SK-N-SH treated with all-trans-retinoic acid at 6 μM for 48 hours (cell line): Measurements from ENCODE around the gene B4GALT7.

Source experiments
- ARNTL ChIP-seq: fragments of 450-650 bp; formaldehyde crosslinking; IDR thresholded peaks from 2 replicates; pipeline ENCODE4 v1.5.0; 2020; ENCODE audit warnings: low read depth, mild to moderate bottlenecking, moderate library complexity, borderline replicate concordance
- CSDC2 ChIP-seq: fragments of 250-450 bp; sonication (Bioruptor Pico); IDR thresholded peaks from 2 replicates; pipeline ENCODE4 v1.5.0; 2020; ENCODE audit warnings: mild to moderate bottlenecking, moderate library complexity
- ESRRG ChIP-seq: fragments of 250-450 bp; sonication (Bioruptor Pico); IDR thresholded peaks from 2 replicates; pipeline ENCODE4 v1.6.1; 2021; ENCODE audit warnings: mild to moderate bottlenecking
- GLIS3 ChIP-seq: fragments of 250-450 bp; sonication (Bioruptor Pico); IDR thresholded peaks from 2 replicates; pipeline ENCODE4 v1.5.0; 2020; ENCODE audit warnings: mild to moderate bottlenecking, moderate library complexity
- PPARA ChIP-seq: fragments of 250-450 bp; sonication (Bioruptor Pico); IDR thresholded peaks from 2 replicates; pipeline ENCODE4 v1.5.0; 2020; ENCODE audit warnings: mild to moderate bottlenecking, borderline replicate concordance
- RARB ChIP-seq: fragments of 250-450 bp; sonication (Bioruptor Pico); IDR thresholded peaks from 2 replicates; pipeline ENCODE4 v1.8.0; 2021; ENCODE audit warnings: mild to moderate bottlenecking, moderate library complexity
- ZNF565 ChIP-seq: fragments of 450-650 bp; formaldehyde crosslinking; conservative IDR thresholded peaks from 2 replicates; pipeline ENCODE4 v1.5.0; 2020; ENCODE audit warnings: low read depth, mild to moderate bottlenecking, moderate library complexity
- TF ChIP-seq, protein P1 (sequence below): fragments of 250-450 bp; sonication (Bioruptor Pico); IDR thresholded peaks from 2 replicates; pipeline ENCODE4 v1.5.1; 2020; ENCODE audit warnings: low read depth, mild to moderate bottlenecking, moderate library complexity

DNA sequence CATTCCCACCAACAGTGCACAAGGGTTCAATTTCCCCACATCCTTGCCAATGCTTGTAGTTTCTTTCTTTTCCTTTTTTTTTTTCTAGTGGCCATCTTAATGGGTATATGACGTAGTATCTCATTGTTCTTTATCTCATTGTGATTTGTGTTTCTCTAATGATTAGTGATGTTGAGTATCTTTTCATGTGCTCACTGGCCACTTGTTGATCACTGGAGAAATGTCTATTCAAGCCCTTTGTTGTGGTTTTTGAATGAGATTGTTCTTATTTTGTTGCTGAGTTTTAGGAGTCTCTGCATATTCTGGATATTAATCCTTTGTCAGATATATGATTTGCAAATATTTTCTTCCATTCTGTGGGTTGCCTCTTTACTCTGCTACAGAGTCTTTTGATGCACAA lies 9.5 kb upstream of the B4GALT7 start:
- TF ChIP-seq ZNF565 (CRISPR knock-in tag) = no peak
- TF ChIP-seq, protein P1, sequence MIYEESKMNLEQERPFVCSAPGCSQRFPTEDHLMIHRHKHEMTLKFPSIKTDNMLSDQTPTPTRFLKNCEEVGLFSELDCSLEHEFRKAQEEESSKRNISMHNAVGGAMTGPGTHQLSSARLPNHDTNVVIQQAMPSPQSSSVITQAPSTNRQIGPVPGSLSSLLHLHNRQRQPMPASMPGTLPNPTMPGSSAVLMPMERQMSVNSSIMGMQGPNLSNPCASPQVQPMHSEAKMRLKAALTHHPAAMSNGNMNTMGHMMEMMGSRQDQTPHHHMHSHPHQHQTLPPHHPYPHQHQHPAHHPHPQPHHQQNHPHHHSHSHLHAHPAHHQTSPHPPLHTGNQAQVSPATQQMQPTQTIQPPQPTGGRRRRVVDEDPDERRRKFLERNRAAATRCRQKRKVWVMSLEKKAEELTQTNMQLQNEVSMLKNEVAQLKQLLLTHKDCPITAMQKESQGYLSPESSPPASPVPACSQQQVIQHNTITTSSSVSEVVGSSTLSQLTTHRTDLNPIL (CRISPR knock-in tag) = no peak
- no peak for TF ChIP-seq GLIS3 (CRISPR knock-in tag)
- no peak for TF ChIP-seq ESRRG (CRISPR knock-in tag)
- TF ChIP-seq ARNTL (CRISPR knock-in tag) = no peak
- TF ChIP-seq PPARA (CRISPR knock-in tag) = no peak
- no peak for TF ChIP-seq CSDC2
- TF ChIP-seq RARB = no peak
